ENCODE measurements around the gene MT1H.

DNA sequence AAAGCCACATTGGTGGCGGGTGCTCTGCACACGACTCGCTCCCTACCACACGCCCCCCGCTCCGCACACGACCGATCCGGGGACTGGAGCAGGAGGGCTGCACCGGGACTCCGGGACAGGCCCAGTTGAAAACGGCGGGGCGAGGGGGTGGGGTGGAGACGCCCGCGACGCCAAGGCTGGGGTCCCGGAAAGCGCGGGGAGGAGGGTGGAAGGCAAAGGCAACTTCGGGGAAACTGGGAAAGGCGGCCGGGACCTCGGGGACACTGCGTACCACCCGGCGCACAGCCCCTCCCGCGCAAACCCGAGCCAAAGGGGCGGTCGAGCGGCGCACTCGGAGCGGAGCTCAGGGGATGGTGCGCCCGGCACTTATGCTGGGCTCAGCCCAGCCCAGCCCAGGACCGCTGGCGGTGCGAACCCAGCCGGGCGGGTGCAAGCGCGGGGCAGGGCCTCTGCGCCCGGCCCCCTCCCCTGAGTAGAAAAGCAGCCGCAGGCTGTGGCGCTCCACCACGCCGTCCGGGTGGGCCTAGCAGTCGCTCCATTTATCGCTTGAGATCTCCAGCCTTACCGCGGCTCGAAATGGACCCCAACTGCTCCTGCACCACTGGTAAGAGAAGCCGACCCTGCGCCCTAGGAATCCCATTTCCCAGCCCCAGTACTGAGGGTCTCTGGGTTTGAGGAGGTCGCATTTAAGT lies 37.3 kb upstream of the MT1H start, which contains the start of gene MT1M:
- no peak for TF ChIP-seq CTCF (IDR thresholded peaks at IDR 0.05; ENCODE audit: low read length)
- TF ChIP-seq EZH2 (optimal IDR thresholded peaks at IDR 0.05; ENCODE audit: low read depth, low read length) = no peak
- TF ChIP-seq EZH2phosphoT487 (IDR thresholded peaks at IDR 0.05; ENCODE audit: low read length) = no peak
